NCI-H2029 (cell line): Measurements from ENCODE around the gene CNTN5.
"Not testable (repeated sequence)": the region's sequence is repeated elsewhere in the genome, so short reads cannot be mapped to it uniquely, and the experiment has no call there.

Experiments used
- DNase-seq: peaks from one replicate; lab custom pipeline; 2025; lab: John Stamatoyannopoulos, UW

The CNTN5 gene

GRCh38 chr11:99020352-99021225, at the start of gene CNTN5:
CNTN5 (plus strand) TSS chr11:99020949.
- no peak for DNase-seq

GRCh38 chr11:98979205-98979604, 41.5 kb upstream of the CNTN5 start:
- no peak for DNase-seq

- no peak for DNase-seq
Observed at GRCh38 chr11:99015634-99016454, 4.9 kb upstream of the CNTN5 start.

- no peak for DNase-seq
Observed at GRCh38 chr11:99019696-99020095, 1.1 kb upstream of the CNTN5 start.

- no peak for DNase-seq
Observed at GRCh38 chr11:99037057-99037456, 16.3 kb downstream of the CNTN5 start.

GRCh38 chr11:99063331-99063730, 42.6 kb downstream of the CNTN5 start:
- DNase-seq = no peak

GRCh38 chr11:99065121-99065520, 44.4 kb downstream of the CNTN5 start:
- DNase-seq = no peak

- DNase-seq = no peak
Observed at GRCh38 chr11:99066618-99067317, 46.0 kb downstream of the CNTN5 start.

- no peak for DNase-seq
Observed at GRCh38 chr11:99068832-99069231, 48.1 kb downstream of the CNTN5 start.

- no peak for DNase-seq
Observed at GRCh38 chr11:99069856-99070444, 49.2 kb downstream of the CNTN5 start.

GRCh38 chr11:99079576-99079975, 58.8 kb downstream of the CNTN5 start:
- no peak for DNase-seq

- DNase-seq = no peak
Observed at GRCh38 chr11:99080154-99080553, 59.4 kb downstream of the CNTN5 start.

- DNase-seq = no peak
Observed at GRCh38 chr11:99098258-99098657, 77.5 kb downstream of the CNTN5 start.

- DNase-seq = no peak
Observed at GRCh38 chr11:99098751-99099150, 78.0 kb downstream of the CNTN5 start.

GRCh38 chr11:99117603-99118002, 96.9 kb downstream of the CNTN5 start:
- DNase-seq = no peak

- DNase-seq = not testable (repeated sequence)
Observed at GRCh38 chr11:99133862-99134261, 113.1 kb downstream of the CNTN5 start.

GRCh38 chr11:99135508-99135907, 114.8 kb downstream of the CNTN5 start:
- DNase-seq = no peak

- DNase-seq = no peak
Observed at GRCh38 chr11:99142237-99142636, 121.5 kb downstream of the CNTN5 start.

- DNase-seq = no peak
Observed at GRCh38 chr11:99148352-99148751, 127.6 kb downstream of the CNTN5 start.

GRCh38 chr11:99154277-99154676, 133.5 kb downstream of the CNTN5 start:
- no peak for DNase-seq

GRCh38 chr11:99160447-99160846, 139.7 kb downstream of the CNTN5 start:
- DNase-seq = no peak

- no peak for DNase-seq
Observed at GRCh38 chr11:99162819-99163218, 142.1 kb downstream of the CNTN5 start.
